ENCODE results near the gene SLC29A1. TPM values are rescaled to one million over a fixed set of nuclear protein-coding genes. Genes with fewer than 3 reads are reported as not detected.

The SLC29A1 gene
- total and polyA plus RNA-seq, 2 of the 8 experiments (the other 6 are each of a cell fraction or from before 2014, with no cell fraction given): 187 to 558 TPM

DNA sequence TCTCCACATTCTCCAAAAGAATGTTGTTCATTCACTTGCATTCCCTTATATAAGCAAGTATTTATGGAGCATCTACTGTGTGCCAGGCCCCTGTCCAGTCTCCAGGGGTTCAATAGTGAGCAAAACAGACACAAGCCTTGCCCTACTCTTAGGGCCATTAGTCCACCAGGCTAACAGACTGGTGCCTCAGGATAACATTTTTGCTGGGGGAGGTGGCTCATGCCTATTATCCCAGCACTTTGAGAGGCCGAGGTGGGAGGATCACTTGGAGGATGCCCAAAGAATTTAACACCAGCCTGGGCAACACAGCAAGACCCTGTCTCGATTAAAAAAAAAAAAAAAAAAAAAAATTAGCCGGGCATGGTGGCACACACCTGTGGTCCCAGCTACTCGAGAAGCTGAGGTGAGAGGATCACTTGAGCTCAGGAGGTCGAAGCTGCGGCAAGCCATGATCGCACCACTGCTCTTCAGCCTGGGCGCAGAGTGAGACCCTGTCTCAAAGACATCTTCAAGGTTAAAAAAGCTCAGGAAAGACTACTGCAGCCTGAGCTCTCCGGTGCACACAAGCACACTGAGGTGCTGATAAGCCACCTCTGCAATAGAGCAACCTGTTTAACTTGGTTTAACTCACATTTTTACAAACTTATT, 44.8 kb upstream of the SLC29A1 start:
- Histone ChIP-seq H4K91ac (replicated peaks; ENCODE audit: insufficient read length, low read length) (no peak overlapping the region), H4K20me1 (replicated peaks in 1 of 2; ENCODE audit: control insufficient read depth in 1 of 2, insufficient read depth in 2 of 2, low read length in 2 of 2) (no peaks in the 10 kb centered on the region), H2BK12ac (ENCODE audit: low read depth, low read length) (no peak overlapping the region), H2AK5ac (ENCODE audit: low read depth, low read length) (no peak overlapping the region), H3K9ac (replicated peaks in 1 of 4; ENCODE audit: extremely low read depth in 1 of 4, low read depth in 3 of 4, low read length in 3 of 4) (no peak overlapping the region), H3K4me3 (ENCODE audit: extremely low read depth in 1 of 4, insufficient read depth in 2 of 4, low read depth in 3 of 4, low read length in 4 of 4) (no peak overlapping the region), H3K4ac (replicated peaks; ENCODE audit: insufficient read length, low read depth, low read length) (no peak overlapping the region), H2BK5ac (ENCODE audit: low read depth, low read length) (no peak overlapping the region), H3K27ac (ENCODE audit: low read depth, low read length) (no peak overlapping the region), H3K79me2 (ENCODE audit: control insufficient read depth in 1 of 2, insufficient read depth in 2 of 2, low read length in 2 of 2) (no peaks in the 10 kb centered on the region), H2AFZ (ENCODE audit: low read length) (no peak overlapping the region), H4K5ac (ENCODE audit: insufficient read length, low read depth, low read length) (no peak overlapping the region), H4K8ac (ENCODE audit: extremely low read depth, insufficient read depth, low read length) (no peak overlapping the region), H3K4me2 (ENCODE audit: insufficient read depth in 1 of 2, low read depth in 2 of 2, low read length in 2 of 2) (no peak overlapping the region), H3K23ac (ENCODE audit: insufficient read length) (no peak overlapping the region), H3K36me3 (ENCODE audit: control insufficient read depth in 2 of 4, insufficient read depth in 4 of 4, low read length in 3 of 4) (no peaks in the 10 kb centered on the region), H3K4me1 (replicated peaks in 1 of 4; ENCODE audit: control insufficient read depth in 3 of 4, insufficient read depth in 4 of 4, low read length in 3 of 4) (peaks cover 2 to 12% (median 3%) of the 10 kb centered on the region in 4 experiments; a peak in 5 of 7 replicates), H3K9me3 (ENCODE audit: insufficient read depth in 2 of 2, low read depth in 1 of 2, low read length in 1 of 2) (no peaks in the 10 kb centered on the region), H2BK120ac (replicated peaks; ENCODE audit: low read depth, low read length) (no peak overlapping the region), H2BK20ac (ENCODE audit: low read length) (no peak overlapping the region), H3K14ac (ENCODE audit: insufficient read length) (no peak overlapping the region), H2BK15ac (ENCODE audit: low read length) (no peak overlapping the region), H3K18ac (ENCODE audit: extremely low read depth, low read length) (no peak overlapping the region), H3K79me1 (ENCODE audit: low read depth, low read length) (no peaks in the 10 kb centered on the region), H3K27me3 (replicated peaks in 1 of 4; ENCODE audit: control insufficient read depth in 3 of 4, extremely low read depth in 1 of 4, insufficient read depth in 3 of 4, low read length in 3 of 4) (no peaks in the 10 kb centered on the region), H3K23me2 (ENCODE audit: low read depth, low read length) (peaks cover 10% of the 10 kb centered on the region; the same call in 1 of the 2 replicates), H3K56ac (replicated peaks; ENCODE audit: insufficient read length, low read depth, low read length) (no peak overlapping the region)
- CTCF ChIA-PET (ENCODE audit: partially characterized antibody): interaction anchor here (0.6 to 10.8 kb wide), 5 partner anchors 10 to 50 kb away, joined by 3 to 287 read pairs (median 4); partner anchors contain the start of gene SLC29A1
- no peak for FAIRE-seq
- no peak for DNase-seq (ENCODE audit: low read depth in 1 of 2, low spot score in 2 of 2)
- POLR2A ChIA-PET (ENCODE audit: partially characterized antibody): interaction anchor here (0.7 to 4.8 kb wide), 4 partner anchors 24 to 467 kb away, joined by 3 to 28 read pairs (median 4); partner anchors contain the start of gene HSP90AB1
- WGBS, 2 experiments (ENCODE audit: extremely low coverage in 1 of 2, insufficient coverage in 1 of 2, insufficient read length in 1 of 2, insufficient replicate concordance in 2 of 2, low coverage in 1 of 2, low lambda C conversion rate in 2 of 2, missing lambda C conversion rate in 1 of 2): 93% methylated on average over 8 of the region's 9 CpGs; no CpG with 5 or more reads in 1 of the 2 experiments
- TF ChIP-seq SIX5 (IDR thresholded peaks at IDR 0.05; ENCODE audit: low read depth, low read length) (no peak), HDAC2 (IDR thresholded peaks at IDR 0.05; ENCODE audit: borderline replicate concordance in 1 of 2, low read depth in 2 of 2, low read length in 2 of 2) (no peak), POLR2A (IDR thresholded peaks at IDR 0.05; ENCODE audit: control extremely low read depth in 1 of 2, low read depth in 2 of 2, low read length in 2 of 2) (no peak), CBX8 (IDR thresholded peaks at IDR 0.05; ENCODE audit: borderline replicate concordance, low read depth, low read length) (no peak), CBX5 (IDR thresholded peaks at IDR 0.05; ENCODE audit: low read depth, low read length) (no peak), SP1 (IDR thresholded peaks at IDR 0.05; ENCODE audit: low read depth, low read length) (no peak), TBP (IDR thresholded peaks at IDR 0.05; ENCODE audit: low read depth, low read length) (no peak), BACH1 (IDR thresholded peaks at IDR 0.05; ENCODE audit: low read length) (no peak), CEBPB (IDR thresholded peaks at IDR 0.05; ENCODE audit: low read depth, low read length) (no peak), RNF2 (IDR thresholded peaks at IDR 0.05; ENCODE audit: borderline replicate concordance, low read depth, low read length, missing control alignments, poor library complexity, severe bottlenecking) (no peak)
- TF ChIP-seq, protein P1, sequence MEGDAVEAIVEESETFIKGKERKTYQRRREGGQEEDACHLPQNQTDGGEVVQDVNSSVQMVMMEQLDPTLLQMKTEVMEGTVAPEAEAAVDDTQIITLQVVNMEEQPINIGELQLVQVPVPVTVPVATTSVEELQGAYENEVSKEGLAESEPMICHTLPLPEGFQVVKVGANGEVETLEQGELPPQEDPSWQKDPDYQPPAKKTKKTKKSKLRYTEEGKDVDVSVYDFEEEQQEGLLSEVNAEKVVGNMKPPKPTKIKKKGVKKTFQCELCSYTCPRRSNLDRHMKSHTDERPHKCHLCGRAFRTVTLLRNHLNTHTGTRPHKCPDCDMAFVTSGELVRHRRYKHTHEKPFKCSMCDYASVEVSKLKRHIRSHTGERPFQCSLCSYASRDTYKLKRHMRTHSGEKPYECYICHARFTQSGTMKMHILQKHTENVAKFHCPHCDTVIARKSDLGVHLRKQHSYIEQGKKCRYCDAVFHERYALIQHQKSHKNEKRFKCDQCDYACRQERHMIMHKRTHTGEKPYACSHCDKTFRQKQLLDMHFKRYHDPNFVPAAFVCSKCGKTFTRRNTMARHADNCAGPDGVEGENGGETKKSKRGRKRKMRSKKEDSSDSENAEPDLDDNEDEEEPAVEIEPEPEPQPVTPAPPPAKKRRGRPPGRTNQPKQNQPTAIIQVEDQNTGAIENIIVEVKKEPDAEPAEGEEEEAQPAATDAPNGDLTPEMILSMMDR (IDR thresholded peaks at IDR 0.05; ENCODE audit: control extremely low read depth in 1 of 3, insufficient read depth in 1 of 3, low read depth in 1 of 3, low read length in 3 of 3): no peak
